HG03196 (cell line): ENCODE data around the gene NHSL2.

Experiments
- ATAC-seq: cut with Tn5 transposase; IDR thresholded peaks from one replicate; pipeline ENCODE4 v1.9.1; 2021; ENCODE audit not compliant: unreplicated experiment

NHSL2 gene

DNA sequence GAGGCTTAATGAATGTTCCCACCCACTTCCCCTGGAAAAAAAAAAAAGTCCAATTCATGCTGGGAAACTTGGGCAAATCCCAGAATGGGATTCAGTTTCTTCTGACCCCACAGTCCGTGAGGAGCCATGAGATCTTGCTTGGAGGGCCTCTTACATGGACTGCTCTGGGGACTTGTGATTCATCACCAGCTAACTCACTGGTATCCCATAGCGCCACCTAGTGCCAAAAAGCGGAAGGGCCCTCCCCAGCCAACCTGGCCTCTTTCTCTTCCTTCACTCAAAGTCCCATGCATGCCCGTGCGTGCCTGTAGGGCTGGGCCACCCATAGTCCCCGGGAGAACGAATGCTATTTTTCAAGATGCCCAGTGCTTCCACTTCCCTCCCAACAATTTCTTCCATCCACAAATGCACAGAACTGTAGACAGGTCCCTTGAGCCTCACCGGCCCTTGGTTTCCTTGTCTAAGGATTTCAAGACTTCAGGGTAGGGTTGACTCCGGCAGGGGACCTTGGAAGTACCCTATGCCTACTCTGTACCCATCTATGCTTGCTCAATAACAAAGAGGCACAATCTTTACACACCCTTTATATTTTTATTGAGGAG lies 216.0 kb downstream of the NHSL2 start:
- no peak for ATAC-seq

DNA sequence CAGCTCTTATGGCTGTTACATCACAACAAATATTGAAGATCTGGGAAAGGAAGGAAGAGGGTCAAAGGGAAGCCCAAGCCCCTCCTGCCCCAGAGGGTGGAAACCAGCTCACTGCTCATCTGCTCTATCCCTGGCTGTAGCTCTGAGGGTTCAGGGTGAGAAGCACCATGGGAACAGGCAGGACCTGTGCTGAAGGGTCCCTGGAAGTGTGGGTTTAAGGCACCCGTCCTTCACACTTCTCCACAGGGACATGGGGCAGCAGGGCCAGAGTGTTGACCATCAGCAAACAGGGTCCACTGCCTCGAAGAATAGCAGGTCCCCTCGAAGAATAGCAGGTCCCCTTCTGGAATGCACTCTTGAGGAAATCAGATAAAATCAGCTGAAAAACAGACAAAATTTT lies 216.7 kb downstream of the NHSL2 start:
- ATAC-seq = no peak

DNA sequence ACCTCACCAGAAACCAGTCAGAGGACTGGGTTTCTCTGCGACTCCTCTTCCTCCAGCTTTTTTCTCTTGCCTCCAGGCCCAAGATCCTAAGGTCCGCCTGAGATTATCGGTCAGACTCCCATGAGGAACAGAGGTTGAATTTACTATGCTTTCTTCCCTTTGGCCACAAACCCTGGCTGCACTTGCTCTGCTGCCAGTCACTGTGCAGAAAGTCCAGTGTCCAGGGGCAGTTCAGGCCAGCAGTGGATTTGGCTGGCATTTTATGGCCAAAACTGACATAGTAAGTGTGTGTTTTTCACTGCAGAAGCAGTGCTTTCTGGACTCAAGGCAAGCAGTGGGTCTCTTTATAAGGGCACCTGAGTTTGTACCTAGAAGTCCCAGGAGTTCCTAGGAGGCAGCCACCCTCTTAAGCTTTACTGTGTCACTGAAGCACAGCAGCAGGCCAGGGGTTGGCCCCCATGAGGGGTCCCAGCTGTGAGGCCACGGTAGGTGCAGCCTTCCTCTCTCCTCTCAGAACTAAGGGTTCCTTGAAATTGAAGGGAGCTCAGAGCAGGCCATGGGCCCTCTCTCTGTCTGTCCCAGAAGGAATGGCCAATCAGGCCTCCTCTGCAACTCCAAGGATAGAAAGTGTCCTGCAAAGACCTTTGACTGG lies 217.7 kb downstream of the NHSL2 start:
- ATAC-seq = no peak

DNA sequence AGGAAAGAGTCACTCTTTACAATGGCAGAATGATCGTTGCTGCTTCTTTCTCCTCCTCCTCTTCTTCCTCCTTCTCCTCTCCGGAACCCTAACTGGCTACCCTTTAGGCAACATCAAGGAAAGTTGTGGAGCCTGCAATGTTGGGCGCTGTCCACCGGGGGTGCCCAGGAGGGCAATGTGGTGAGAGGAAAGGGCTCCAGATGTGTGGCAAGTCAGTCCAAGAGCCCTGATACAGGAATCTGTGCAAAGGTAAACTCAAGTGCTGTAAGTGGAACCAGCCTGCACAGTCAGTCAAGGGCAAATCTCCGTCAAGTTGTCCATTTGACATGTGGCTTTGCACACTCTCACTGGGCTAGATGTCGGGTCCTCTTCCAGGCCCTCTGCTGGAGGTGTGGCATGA lies 218.2 kb downstream of the NHSL2 start:
- no peak for ATAC-seq

DNA sequence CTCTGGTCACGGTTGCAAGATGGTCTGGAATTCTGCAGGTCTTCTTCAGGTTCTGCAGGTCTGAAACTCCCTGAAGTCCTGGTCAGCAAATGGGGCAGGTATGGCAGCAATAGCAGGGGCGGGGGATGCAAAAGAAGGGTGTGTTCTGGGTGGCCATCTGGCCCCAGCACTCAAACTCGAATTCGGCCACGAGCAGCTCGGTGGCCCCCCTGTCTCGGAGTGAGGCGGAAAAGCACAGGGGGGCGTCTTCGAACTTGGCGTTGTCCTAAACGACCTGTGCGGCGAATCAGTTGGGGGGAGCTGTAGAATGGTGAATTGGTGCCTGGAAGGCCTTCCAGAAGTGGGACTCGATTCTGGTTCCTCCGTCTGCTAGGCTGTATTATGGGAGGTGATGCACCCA lies 219.0 kb downstream of the NHSL2 start:
- no peak for ATAC-seq

DNA sequence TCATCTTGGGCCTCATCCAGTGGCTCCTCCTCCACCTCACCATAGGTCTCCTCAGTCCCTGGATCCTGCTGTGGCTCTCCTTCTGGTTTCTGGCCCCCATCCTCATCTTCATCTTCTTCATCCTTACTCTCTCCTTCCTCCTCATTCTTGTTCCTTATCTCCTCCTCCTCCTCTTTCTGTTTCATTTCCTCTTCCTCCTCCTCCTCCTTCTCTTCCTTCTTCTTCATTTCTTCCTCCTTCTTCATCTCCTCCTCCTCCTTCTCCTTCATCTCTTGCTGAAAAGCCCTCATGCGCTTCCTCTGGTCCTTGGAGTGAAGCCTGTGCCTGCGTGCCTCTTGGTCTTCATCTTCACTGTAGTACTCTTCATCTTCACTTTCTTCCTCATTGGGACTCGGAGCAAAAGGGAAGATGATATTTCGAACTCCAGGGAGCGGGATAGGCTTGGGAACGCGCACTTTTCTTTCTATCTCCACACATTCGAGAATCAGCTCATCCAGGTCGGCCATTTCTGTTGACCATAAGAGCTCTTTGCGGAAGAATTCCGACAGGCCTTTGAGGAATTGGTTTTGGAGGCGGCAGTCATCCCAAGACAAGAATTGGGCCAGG lies 219.6 kb downstream of the NHSL2 start:
- no peak for ATAC-seq

DNA sequence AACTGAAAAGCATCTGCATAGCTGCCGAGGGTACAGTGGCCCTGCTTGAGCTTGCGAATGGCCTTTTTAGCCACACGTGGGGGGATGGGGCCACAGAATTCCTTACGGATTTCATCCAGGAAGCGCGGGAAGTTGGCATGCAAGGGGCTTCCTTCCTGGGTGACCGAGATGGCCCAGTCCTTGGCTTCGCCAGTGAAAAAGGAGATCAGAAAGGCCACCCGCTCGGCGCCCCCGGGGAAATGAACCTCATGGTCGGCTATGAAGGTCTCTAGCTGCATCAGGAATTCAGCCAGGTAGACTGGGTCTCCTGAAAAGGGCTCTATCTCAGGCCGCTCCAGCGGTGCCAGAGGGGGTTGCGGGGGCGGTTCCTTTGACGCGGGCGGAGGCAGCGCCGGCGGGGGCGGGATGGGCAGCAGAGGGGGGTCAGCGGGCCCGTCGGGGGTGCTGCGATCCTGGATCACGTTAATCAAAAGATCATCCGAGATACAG lies 220.2 kb downstream of the NHSL2 start:
- no peak for ATAC-seq

DNA sequence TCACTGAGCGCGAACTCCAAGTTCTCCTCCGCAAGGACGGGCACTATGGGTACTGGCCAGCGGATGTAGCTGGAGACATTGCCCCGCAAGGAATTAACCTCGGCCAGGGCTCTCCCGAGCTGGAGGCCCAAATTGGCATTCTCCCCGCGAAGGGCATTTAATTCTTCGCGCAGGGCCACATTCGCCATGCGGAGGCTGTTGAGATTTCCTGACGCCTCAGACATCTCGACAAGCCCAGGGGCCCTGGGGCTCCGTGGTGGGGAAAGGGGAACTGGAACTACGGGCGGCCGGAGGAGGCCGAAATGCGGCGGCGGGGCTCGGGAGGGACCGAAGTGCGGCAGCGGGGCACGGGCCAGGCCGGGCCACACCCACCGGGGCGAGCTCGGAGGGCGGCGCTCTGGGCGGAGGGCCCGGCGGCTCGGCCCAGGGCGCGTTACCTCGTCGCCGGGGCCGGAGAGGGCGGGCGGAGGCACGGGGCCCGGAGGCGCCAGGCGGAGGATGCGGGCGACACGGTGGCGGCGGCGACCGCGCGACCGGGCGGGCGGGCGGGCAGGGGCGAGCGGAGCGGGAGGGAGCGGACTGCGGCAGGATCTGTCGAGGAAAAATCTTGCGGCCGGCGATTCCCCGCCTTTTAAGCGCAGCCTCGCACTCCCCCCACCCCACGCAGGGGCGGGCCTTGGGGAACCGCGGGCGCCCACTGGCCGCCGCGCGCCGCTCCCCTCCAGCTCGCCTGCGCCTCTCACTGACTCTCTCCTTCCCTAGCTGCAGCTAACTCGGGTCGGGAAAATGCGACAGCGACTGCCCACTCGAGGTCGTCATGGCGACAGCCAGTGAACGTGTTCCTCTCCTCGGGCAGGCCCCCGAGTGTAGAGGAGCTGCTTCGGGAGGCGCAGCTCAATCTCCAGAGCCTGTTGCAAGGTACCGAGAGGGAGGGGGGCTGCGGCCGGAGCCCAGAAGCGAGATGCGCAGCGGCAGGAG lies 221.0 kb downstream of the NHSL2 start, which contains the start of gene RTL5:
Gene RTL5, minus strand, starts transcription at position 599 of the 978 bp plus-strand sequence.
- ATAC-seq = no peak

DNA sequence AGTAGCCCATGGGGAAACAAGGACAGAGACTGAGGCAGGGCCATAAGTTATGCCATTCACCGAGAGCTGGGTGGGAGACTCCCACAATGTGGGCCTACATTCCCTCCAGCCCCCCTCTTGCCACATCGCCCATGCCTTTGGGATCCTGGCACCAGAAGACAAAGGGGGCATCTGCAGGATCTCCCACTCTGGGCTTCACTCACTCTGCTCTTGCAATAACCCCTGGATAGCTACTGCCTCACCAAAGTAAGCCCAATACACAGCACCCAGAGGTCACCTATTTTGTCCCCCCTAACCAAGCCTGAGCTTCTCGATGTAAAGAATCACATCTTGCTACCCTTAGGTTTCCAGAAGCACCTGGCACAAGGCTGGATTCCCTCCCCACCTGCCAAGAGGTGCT lies 221.8 kb downstream of the NHSL2 start:
- ATAC-seq = no peak

DNA sequence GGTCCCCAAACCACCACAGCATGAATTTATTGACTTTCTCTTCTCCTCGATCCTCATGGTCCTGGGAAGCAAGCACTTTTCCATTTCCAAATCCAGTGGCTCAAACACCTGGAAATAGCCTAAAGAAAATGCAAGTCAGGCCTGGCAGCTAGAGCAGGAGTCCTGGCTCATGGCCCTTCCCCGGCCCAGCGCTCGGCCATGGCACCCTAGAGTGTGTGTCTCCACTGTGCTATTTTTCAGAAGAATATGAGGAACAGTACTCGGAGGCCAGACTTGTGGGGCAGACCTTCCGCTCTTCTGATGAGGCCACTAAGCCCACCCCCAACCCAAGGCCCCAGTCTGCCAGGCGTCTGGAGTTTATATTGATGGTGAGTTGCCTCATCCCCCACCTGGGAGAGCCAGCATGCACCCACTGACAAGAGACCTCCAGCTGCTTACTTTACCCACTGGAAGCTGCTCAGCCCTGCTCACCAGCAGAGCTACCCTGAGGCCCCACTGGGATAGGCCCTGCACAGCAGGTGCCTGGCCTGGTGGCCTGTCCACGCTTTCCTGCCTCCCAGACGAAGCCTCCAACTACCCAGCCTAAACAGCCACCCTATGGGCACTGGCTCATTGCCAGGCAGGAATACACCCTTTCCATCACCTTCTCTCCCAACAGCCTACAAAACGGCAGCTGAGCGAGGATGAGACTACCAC lies 223.4 kb downstream of the NHSL2 start:
- ATAC-seq = no peak

DNA sequence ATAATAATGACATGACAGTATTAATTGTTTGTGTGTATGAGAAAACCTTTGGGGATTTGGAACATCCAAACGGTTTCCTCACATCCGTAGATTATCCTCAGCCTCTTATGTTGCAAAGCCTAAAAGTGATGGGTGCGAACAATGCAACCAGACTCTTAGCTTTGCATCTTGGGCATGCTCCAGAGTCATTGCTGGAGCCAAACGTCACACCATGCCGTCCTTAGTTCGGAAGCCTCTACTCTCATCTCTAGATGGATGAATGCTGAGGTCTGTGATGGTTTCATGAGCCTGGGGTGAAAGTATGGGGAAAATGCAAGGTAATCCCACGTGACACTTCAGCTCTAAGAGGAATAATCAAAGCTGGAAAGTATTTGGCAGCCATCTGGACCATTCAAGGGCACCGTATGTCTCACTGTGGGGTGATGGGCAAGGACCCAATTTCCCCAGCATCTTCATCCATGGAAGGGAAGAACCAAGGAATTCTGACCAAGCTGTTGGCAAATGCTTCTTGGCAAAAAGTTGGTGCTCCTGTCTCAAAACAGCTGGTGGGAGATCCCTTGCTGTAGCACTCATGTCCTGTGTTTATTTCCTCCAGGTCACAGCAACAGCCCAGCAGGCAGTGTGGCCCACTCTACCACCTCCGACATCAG lies 227.3 kb downstream of the NHSL2 start:
- no peak for ATAC-seq

DNA sequence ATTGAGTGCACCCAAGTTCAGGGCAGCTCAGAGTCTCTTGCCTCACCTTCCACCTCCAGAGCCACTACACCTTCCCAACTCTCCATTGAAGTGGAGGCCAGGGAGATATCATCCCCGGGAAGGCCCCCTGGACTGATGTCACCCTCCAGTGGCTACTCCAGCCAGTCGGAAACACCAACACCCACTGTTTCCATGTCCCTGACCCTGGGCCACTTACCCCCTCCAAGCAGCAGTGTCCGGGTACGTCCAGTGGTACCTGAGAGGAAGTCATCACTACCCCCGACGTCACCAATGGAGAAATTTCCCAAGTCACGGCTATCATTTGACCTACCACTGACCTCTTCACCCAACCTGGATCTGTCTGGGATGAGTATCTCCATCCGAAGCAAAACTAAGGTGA lies 228.9 kb downstream of the NHSL2 start:
- ATAC-seq = no peak

DNA sequence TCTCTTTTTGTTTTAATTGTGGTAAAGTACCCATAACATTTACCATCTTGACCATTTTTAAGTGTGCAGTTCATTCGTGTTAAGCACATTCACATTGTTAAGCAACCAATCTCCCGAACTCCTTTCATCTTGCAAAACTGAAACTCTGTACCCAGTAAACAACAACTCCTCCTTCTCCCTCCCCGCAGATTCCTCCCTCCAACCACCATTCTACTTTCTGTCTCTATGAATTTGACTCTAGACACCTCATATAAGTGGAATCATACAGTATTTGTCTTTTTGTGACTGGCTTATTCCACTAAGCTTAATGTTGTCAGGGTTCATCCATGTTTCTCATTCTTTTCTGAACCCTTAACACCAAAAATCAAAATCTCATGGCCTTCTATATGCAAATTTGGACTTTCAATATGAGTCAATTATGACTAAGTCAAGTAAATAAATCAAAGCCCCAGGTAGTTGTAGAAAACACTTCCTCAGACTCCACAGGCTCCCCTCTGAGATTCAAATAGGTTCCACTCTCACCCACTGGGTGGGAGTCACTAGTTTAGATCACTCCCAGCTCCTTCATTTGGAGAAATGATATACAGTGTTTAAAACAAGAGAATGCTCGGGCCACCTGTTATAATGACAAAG lies 230.8 kb downstream of the NHSL2 start:
- peak; percentile 68 for ATAC-seq

DNA sequence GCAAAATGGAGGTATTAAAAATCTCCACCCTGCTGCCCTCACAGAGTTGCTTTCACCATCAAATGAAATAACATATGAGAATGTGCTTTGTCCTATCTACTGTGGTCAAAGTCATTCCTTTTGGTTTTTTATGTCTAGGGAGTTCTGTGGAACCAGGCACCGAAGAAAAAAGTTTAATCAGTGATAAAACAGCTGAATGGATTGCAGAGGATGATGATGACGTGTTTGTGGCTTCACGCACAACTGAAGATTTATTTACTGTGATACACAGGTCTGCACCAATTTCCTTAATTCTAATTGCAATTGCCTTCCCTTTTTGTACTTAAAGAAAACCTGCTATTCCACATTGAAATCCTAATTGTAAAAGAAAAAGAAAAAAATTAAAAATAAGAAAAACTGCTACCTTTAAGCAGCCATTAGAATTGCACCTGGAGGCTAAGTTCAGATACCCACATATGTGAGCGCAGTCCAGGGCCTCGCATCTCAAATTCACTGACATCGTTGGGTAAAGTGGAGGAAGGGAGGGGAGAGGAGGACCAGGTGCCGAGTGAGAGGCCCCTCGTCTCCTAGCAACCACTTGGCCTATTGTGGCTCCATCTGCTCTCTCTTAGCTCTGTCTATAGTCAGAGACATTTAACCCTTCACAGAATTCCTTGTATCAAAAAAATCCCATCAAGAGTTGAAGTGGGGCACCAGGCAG lies 231.6 kb downstream of the NHSL2 start:
- ATAC-seq = no peak

DNA sequence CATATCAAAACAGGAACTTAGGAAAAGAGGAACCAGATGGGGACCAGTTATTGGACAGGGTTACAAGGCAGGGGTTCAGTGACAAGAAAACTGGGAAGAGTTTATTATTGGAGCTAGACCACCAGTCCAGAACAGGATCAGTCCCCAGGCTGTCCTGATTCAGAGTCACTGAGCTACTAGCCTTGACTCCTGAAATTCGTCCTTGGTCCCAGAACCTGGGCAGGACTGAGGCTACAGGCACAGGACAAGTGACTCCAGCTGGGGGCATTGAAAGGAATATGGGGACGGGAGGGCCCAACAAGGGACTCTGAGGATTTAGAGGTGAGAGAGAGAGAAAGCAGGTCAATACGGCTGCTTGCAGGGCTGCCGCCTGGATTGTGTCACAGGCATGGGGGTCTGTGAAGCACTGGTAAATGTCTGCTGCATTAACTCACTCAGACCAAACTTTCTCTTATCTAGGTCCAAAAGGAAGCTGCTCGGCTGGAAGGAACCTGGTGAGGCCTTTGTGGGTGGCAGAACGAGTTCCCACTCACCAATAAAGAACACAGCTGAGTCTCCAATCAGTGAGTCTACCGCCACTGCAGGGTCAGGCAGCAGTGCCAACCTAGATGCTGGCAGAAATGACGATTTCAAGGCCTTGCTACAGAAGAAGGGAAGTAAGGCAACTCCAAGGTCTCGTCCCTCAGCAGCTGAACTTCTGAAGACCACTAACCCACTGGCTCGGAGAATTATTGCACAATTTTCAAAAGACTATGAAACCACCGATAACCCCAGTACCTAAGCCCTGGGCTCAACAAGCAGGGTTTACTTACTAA lies 232.4 kb downstream of the NHSL2 start:
- no peak for ATAC-seq

DNA sequence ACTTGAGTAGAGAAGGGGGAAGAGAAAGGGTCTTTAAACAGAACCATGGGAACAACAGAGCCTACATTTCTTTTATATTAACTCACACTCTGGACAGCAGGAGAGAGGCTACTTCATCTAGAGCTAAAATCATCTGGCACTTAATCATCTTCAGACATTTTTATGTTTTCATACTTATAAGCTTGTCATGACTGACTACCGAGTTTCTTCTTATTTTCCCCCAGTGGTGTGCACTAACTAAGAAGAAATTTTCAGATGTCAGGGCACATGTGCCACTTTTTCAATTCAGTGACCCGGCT lies 232.9 kb downstream of the NHSL2 start:
- no peak for ATAC-seq

DNA sequence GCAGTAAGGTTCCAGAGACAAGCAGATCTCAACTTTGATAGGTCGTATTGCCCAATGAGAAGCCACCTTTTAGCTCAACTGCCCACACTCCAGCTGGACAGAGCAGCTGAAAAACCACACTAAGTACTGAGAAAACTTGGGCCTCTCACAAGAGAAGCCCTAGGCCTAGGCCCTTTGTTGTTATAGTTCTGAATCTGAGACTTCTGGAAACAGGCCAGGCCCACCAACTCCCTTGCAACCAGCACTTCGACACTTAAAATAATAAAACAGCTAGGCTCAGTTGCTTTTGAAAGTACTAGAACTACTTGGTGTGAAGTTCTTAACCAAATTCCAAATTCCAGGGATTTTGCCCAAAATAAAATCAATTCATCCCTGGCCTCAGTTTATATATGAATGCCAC lies 234.5 kb downstream of the NHSL2 start:
- ATAC-seq = no peak

DNA sequence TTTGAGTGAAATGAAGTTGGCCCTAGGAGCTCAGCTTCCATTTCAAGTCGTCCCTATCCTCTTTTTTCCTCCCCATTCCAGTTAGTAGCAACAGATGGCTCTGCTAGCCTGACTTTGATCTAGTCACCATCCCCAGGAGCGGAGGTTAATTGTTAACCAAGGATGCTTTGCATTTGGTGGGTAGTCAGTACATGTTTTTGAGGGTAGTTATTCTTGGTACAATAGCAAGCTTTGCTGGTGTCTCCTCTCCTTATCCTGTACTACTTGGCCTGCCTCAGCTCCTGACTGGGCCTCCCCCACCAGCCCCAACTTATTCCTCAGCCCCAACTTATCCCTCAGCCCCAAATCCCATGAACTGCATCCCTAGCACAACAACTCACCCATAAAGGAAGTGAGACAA lies 235.9 kb downstream of the NHSL2 start:
- no peak for ATAC-seq
